Left kidney (tissue), 8 donors: ENCODE results near the gene THUMPD2. TPM values are rescaled to one million over a fixed set of nuclear protein-coding genes. Genes with fewer than 3 reads are reported as not detected.
"Not testable (repeated sequence)": the region's sequence is repeated elsewhere in the genome, so short reads cannot be mapped to it uniquely, and the experiment has no call there.

Experiments
- DNase-seq: peaks from one replicate; pipeline ENCODE4 v3.0.0-alpha.2; 2013
- long read RNA-seq, 8 donors: transcript quantifications; one replicate each; lab custom pipeline, GENCODE V29; 2026
- polyA plus RNA-seq: library from polyadenylated mRNA; unstranded; fragments of 120-200 nt; gene quantifications from one replicate; pipeline ENCODE4 v1.2.1, GENCODE V29; 2013; ENCODE audit not compliant: insufficient read length

THUMPD2 gene
- polyA plus RNA-seq, result 26.4 TPM
- long read RNA-seq, donor 1, partial matches to known transcripts, result 9 of 9 reads
- long read RNA-seq, donor 1, other reads (novel, unspliced or antisense), result 0 of 9 reads
- long read RNA-seq, donor 2, partial matches to known transcripts, result 0 of 2 reads
- long read RNA-seq, donor 2, other reads (novel, unspliced or antisense), result 0 of 2 reads
- long read RNA-seq, donor 3, partial matches to known transcripts, result 0 of 7 reads
- long read RNA-seq, donor 3, other reads (novel, unspliced or antisense), result 0 of 7 reads
- long read RNA-seq, donor 4, result 0 reads
- long read RNA-seq, donor 5, partial matches to known transcripts, result 6 of 8 reads
- long read RNA-seq, donor 5, other reads (novel, unspliced or antisense), result 0 of 8 reads
- long read RNA-seq, donor 6, partial matches to known transcripts, result 9 of 11 reads
- long read RNA-seq, donor 6, other reads (novel, unspliced or antisense), result 0 of 11 reads
- long read RNA-seq, donor 7, partial matches to known transcripts, result 13 of 19 reads
- long read RNA-seq, donor 7, other reads (novel, unspliced or antisense), result 0 of 19 reads
- long read RNA-seq, donor 8, partial matches to known transcripts, result 0 of 1 reads
- long read RNA-seq, donor 8, other reads (novel, unspliced or antisense), result 0 of 1 reads

- DNase-seq, result peak; percentile 78
Measured at GRCh38 chr2:39778775-39779340, at the start of gene THUMPD2. THUMPD2 (minus strand) TSS chr2:39779258; CDS start chr2:39779239, 19 bp downstream.

- no peak for DNase-seq
Measured at GRCh38 chr2:39821871-39822270, 42.8 kb upstream of the THUMPD2 start.

DNA sequence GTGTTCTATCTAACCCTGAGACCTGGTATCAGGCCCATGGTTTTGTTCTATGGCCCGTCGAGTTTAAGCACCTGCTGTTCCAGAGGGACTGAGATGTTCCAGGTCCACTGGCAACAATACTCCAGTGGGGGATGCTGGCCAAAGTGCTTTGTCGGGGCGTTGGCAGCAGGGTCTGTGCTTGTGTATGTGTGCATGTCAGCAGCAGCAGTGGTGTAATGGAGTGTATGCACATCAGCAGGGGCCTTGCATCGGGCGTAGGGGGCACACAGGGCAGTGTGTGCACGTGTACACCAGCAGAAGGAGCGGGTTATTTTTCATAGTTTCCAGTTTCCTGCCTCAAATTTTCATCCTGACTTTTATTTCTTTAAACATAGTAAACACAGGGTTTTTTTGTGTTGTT, 37.8 kb upstream of the THUMPD2 start:
- DNase-seq, result no peak

DNA sequence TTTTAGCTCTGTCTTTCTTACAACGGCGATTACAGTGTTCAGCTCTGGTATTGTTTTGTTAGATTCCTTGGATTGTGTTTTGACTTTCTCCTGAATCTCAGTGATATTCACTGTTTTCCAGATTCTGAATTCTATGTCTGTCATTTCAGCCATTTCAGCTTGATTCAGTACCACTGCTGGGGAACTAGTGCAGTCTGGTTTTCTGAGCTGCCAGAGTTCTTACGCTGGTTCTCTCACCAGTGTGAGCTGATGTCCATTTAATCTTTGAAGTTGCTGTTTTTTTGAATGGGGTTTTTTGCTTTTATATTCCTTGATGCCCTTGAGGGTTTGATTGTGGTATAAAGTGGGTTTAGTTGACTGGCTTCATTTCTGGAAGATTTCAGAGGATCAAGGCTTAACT, 37.4 kb upstream of the THUMPD2 start:
- DNase-seq, result no peak

DNA sequence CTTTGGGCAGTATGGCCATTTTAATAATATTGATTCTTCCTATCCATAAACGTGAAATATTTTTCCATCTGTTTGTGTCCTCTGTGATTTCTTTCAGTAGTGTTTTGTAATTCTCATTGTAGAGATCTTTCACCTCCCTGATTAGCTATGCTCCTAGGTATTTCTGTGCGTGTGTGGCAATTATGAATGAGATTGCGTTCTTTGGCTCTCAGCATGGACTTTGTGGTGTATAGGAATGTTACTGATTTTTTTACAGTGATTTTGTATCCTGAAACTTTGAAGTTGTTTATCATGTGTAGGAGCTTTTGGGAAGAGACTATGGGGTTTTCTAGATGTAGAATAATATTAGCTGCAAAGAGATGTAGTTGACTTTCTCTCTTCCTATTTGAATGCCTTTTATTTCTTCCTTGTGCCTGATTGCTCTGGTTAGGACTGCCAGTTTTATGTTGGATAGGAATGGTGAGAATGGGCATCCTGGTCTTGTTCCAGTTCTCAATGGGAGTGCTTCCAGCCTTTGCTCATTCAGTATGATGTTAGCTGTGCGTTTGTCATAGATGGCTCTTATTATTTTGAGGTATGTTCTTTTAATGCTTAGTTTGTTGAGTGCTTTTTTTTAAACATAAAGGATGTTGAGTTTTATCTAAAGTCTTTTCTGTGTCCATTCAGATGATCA, 27.0 kb upstream of the THUMPD2 start:
- no peak for DNase-seq

GRCh38 chr2:39803839-39804238, 24.8 kb upstream of the THUMPD2 start:
- no peak for DNase-seq

DNA sequence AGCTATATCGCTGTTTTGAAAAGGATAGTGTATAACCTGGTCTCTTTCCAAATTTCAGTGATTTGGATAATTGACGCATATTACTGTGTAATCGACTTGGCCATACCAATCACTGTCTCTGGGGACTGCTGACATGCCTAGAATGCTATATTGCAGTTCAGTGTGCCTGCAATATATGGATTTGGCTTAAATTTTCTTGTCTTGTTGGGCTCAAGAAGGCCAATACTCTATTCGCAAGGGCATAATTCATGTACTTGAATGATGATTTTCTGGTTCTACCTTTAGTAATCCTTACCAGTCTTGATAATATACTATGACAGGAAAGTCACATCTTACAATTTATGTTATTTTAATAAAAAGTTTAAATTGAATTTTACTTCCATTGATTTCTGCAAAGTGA, 21.7 kb upstream of the THUMPD2 start:
- no peak for DNase-seq

GRCh38 chr2:39796134-39796533, 17.1 kb upstream of the THUMPD2 start:
- DNase-seq, result no peak

GRCh38 chr2:39790216-39790818, 11.3 kb upstream of the THUMPD2 start:
- not testable (repeated sequence) for DNase-seq

DNA sequence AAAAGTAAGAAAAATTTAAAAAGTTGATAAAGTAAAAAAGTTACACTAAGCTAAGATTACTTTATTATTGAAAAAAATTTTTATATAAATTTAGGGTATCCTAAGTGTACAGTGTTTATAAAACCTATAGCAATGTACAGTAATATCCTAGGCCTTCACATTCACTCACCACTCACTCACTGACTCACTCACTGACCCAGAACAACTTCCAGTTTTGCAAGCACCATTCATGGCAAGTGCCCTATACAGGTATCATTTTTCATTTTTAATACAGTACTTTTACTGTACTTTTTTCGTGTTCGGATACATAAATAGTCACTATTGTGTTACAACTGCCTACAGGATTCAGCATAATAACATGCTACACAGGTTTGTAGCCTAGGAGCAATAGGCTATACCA, 8.9 kb upstream of the THUMPD2 start:
- DNase-seq, result no peak

- no peak for DNase-seq
Measured at GRCh38 chr2:39786761-39787522, 7.9 kb upstream of the THUMPD2 start.

GRCh38 chr2:39782591-39782990, 3.5 kb upstream of the THUMPD2 start:
- DNase-seq, result no peak

DNA sequence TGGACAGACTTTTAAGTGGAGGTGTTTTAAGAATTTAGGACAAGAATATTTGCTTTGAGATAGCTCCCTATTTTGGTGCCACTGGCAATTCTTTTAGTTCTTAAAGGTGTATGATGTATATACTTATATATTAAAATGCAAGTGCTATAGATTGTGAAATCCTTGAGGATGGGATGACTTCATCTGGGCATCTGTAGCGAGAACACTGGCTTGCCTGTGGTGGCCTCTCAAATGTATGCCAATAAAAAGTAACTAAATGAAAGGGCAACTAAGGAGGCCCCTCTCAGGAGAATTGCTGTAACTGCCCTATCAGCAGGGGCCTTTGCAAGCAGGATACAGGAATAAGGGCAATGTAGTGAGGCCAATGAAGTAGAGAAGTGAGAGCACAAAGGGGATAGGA, 2.6 kb upstream of the THUMPD2 start:
- no peak for DNase-seq

DNA sequence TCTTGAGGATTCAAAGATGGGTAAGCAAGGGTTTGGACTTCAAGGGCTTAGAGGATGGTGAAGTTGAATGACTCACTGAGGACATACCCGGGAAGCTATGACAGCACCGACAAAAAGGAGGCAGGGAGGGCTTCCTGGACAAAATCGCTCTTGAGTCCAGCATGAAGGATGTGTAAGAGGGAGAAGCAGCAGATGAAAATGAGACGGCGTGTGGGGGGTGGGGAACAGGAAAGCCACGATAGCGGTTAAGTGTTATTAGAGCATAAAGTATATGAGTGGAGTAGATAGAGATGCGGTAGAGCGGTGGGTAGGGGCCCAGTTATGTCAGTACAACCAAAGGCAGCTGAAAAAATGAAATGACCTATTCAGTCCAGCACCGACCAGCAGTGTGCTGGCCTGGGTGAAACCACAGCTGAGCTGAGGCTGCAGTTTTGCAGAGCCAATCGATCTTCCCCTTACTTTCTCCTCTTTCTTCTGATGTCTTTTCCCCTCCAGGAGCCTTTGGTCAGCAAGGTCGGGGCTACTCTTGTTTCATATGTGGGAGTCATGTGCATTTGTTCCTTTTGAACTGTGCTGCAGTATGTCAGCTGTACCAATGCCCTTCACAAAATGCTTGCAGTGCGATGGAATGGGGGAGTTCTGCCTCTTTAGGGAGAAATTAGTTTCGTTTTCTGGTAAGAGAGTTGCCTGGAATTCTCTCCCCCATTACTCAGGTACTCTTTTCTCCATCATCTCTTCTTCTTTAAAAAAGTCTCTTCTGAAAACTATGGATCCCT, 2.0 kb upstream of the THUMPD2 start:
- peak; percentile 33 for DNase-seq

GRCh38 chr2:39779927-39780326, 869 bp upstream of the THUMPD2 start:
- DNase-seq, result peak; percentile 48

GRCh38 chr2:39779341-39779851, 338 bp upstream of the THUMPD2 start:
- peak; percentile 7 for DNase-seq

DNA sequence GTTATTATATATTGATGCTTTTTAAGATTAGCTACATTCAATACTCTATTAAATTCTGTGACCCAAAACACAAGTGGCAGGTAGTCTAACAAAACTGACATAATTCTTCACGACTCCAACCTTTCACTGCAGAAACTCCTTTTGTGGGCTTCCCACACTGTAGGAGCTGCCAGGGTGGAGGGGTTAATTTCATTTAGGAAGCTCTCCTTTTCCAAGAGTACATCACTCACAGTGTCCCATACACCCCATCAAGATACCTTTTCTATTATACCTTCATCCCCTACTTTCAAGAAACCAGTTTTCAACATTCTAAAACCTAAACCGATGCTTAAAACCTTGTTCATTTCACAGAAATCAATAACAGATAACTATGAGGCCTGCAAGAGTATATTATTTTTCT, 825 bp downstream of the THUMPD2 start:
- DNase-seq, result no peak

GRCh38 chr2:39772812-39773152, 6.3 kb downstream of the THUMPD2 start:
- DNase-seq, result no peak

- DNase-seq, result no peak
Measured at GRCh38 chr2:39772086-39772811, 6.8 kb downstream of the THUMPD2 start.

DNA sequence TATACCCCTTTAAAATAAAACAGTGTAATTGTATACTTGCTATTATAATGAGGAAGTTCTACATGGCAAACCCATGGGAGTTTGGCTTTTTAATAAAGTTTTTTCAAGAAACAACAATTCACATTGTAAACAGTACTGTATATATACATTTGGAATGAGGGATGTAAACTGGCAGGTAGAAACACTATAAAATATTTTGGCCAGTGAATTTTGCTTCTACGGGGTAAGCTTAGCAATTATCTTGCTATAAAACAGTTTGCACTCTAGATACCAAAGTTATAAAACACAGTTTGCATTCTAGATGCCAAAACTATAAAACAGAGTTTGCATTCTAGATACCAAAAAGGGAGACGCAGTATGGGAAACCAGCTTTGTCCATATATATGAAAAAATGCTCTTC, 16.6 kb downstream of the THUMPD2 start:
- no peak for DNase-seq
